Loucy (cell line): ENCODE measurements around the gene SPIRE2.

Experiments
- H2AFZ ChIP-seq: fragments of 200-600 bp; sonication (generic); 2 replicates; pipeline ENCODE4 v1.6.0; 2016; ENCODE audit warnings: antibody characterized with exemption, mild to moderate bottlenecking, low read length, moderate library complexity
- H3F3A ChIP-seq: fragments of 200-600 bp; 2 replicates; pipeline ENCODE4 v1.6.0; 2016; ENCODE audit warnings: antibody characterized with exemption, low read depth, mild to moderate bottlenecking
- H3K27me3 ChIP-seq: fragments of 200-600 bp; sonication (generic); 2 replicates; pipeline ENCODE4 v1.6.1; 2014; ENCODE audit warnings: low read length, mild to moderate bottlenecking; ENCODE audit not compliant: insufficient read depth, poor library complexity, severe bottlenecking
- H3K36me3 ChIP-seq: fragments of 200-600 bp; sonication (generic); 2 replicates; pipeline ENCODE4 v1.6.1; 2016; ENCODE audit warnings: low read length; ENCODE audit not compliant: insufficient read depth
- H3K4me1 ChIP-seq: fragments of 200-600 bp; sonication (generic); 2 replicates; pipeline ENCODE4 v1.5.1; 2014; ENCODE audit warnings: low read length, mild to moderate bottlenecking; ENCODE audit not compliant: insufficient read depth, poor library complexity, severe bottlenecking
- H3K4me2 ChIP-seq: fragments of 200-600 bp; sonication (generic); 2 replicates; pipeline ENCODE4 v1.6.0; 2014; ENCODE audit warnings: antibody characterized with exemption, low read length, low read depth, mild to moderate bottlenecking; ENCODE audit not compliant: poor library complexity, severe bottlenecking
- H3K4me3 ChIP-seq: fragments of 200-600 bp; sonication (generic); 2 replicates; pipeline ENCODE4 v1.5.1; 2014; ENCODE audit warnings: low read length, mild to moderate bottlenecking, mixed read lengths; ENCODE audit not compliant: poor library complexity, severe bottlenecking
- H3K79me2 ChIP-seq: fragments of 200-600 bp; sonication (generic); 2 replicates; pipeline ENCODE4 v1.6.1; 2014; ENCODE audit warnings: low read length; ENCODE audit not compliant: insufficient read depth
- H3K9ac ChIP-seq: fragments of 200-600 bp; sonication (generic); 2 replicates; pipeline ENCODE4 v1.6.0; 2014; ENCODE audit warnings: mild to moderate bottlenecking, low read depth, low read length, moderate library complexity; ENCODE audit not compliant: poor library complexity, severe bottlenecking
- H3K9me2 ChIP-seq: fragments of 200-600 bp; sonication (generic); replicated peaks from 2 replicates; pipeline ENCODE4 v1.6.1; 2016; ENCODE audit warnings: low read depth, low read length, mixed read lengths
- H3K9me3 ChIP-seq: fragments of 200-600 bp; sonication (generic); 2 replicates; pipeline ENCODE4 v1.6.1; 2014; ENCODE audit warnings: mild to moderate bottlenecking, antibody characterized with exemption, low read length, low read depth; ENCODE audit not compliant: insufficient read depth
- H4K20me1 ChIP-seq: fragments of 200-600 bp; sonication (generic); 2 replicates; pipeline ENCODE4 v1.6.0; 2014; ENCODE audit warnings: antibody characterized with exemption, low read length, mild to moderate bottlenecking; ENCODE audit not compliant: insufficient read depth, poor library complexity, severe bottlenecking
- CTCF ChIP-seq: fragments of 200-600 bp; sonication (generic); conservative IDR thresholded peaks from 2 replicates; pipeline ENCODE4 v1.5.1; 2014; ENCODE audit warnings: mild to moderate bottlenecking, antibody characterized with exemption, low read length
- EZH2phosphoT487 ChIP-seq: fragments of 200-600 bp; IDR thresholded peaks from 2 replicates; pipeline ENCODE4 v1.6.1; 2018; ENCODE audit warnings: antibody characterized with exemption, mild to moderate bottlenecking, moderate library complexity, borderline replicate concordance

The SPIRE2 gene

DNA sequence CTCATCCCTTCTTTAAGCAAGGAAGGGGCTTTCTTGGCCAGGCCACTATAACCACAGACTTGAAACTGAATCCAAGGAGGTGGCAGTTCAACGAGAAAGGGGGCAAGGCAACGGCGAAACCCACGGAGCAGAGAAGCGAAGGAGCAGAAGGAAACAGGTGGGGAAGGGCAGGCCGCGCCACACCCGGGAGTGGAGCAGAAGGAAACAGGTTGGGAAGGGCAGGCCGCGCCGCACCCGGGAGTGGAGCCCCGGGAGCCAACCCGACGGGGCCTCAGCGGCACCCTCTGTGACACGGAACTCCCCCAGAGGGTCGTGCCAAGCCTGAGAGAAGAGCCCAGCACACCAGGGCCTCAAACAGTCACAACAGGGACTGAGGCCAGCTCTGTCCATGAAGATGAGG, 32.2 kb upstream of the SPIRE2 start:
- Histone ChIP-seq H4K20me1 (no peaks in the 10 kb centered on the region), H3K79me2 (no peaks in the 10 kb centered on the region), H3K4me1 (no peaks in the 10 kb centered on the region), H3K9me2 (no peaks in the 10 kb centered on the region), H3K27me3 (no peaks in the 10 kb centered on the region), H3F3A (no peaks in the 10 kb centered on the region), H3K4me2 (no peak overlapping the region), H3K36me3 (peaks cover 16% of the 10 kb centered on the region; the same call in 1 of the 2 replicates), H3K4me3 (no peak overlapping the region), H3K9ac (no peak overlapping the region), H3K9me3 (no peaks in the 10 kb centered on the region), H2AFZ (no peak overlapping the region)
- no peak for TF ChIP-seq CTCF
- TF ChIP-seq EZH2phosphoT487 = no peak

GRCh38 chr16:89798126-89798525, 30.1 kb upstream of the SPIRE2 start:
- Histone ChIP-seq H3K4me1 (no peaks in the 10 kb centered on the region), H3K36me3 (peaks cover 7% of the 10 kb centered on the region; the same call in 1 of the 2 replicates), H3K79me2 (no peaks in the 10 kb centered on the region), H3K9ac (no peak overlapping the region), H2AFZ (no peak overlapping the region), H3K27me3 (no peaks in the 10 kb centered on the region), H3K4me3 (no peak overlapping the region), H3K9me2 (no peaks in the 10 kb centered on the region), H3K9me3 (no peaks in the 10 kb centered on the region), H3F3A (no peaks in the 10 kb centered on the region), H4K20me1 (no peaks in the 10 kb centered on the region), H3K4me2 (no peak overlapping the region)
- TF ChIP-seq EZH2phosphoT487 (no peak), CTCF (no peak)

DNA sequence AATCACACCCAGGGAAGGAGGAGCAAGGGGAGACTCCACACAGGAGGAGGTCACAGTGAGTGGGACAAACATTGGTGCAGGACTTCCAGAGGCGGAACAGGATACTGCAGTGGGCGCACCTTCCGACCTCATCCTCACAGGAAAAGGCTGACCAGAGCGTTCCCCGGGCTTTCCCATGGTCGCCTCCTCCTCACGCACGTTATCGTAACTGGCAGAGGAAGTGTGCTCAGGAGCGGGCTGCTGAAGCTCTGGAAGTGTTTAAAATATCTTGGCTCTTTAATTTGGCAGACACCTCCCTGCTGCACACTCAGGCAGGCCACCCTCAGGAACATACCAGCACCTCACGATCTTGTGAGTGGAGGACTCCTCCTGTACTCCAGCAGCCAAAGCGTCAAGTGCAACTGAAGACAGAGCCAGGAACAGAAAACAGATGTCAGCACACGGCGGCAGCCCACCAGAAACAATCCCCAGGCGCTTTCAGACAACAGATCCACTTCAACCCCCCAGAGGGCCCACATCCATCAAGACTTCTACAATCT, 29.4 kb upstream of the SPIRE2 start:
- no peaks in the 10 kb centered on the region for H3K79me2 ChIP-seq
- no peaks in the 10 kb centered on the region for H3K4me1 ChIP-seq
- H2AFZ ChIP-seq = no peak overlapping the region
- H3K4me2 ChIP-seq = no peak overlapping the region
- no peaks in the 10 kb centered on the region for H3F3A ChIP-seq
- H3K9ac ChIP-seq = no peak overlapping the region
- H3K36me3 ChIP-seq = peaks cover 7% of the 10 kb centered on the region; the same call in 1 of the 2 replicates
- no peaks in the 10 kb centered on the region for H3K27me3 ChIP-seq
- no peak overlapping the region for H3K4me3 ChIP-seq
- no peak for TF ChIP-seq CTCF
- no peak for TF ChIP-seq EZH2phosphoT487
- H3K9me2 ChIP-seq = no peaks in the 10 kb centered on the region
- no peaks in the 10 kb centered on the region for H4K20me1 ChIP-seq
- no peaks in the 10 kb centered on the region for H3K9me3 ChIP-seq
